NB4 (cell line): Measurements from ENCODE around the gene UROC1.
A peak's percentile ranks its signal among the peaks of the same experiment; 100 is the strongest.

ENCODE experiments used
- DNase-seq: peaks from one replicate; pipeline ENCODE4 v3.0.0; 2010; ENCODE audit warnings: low read depth
- H3K4me3 ChIP-seq: one replicate; pipeline ENCODE4 v1.5.1; 2011; ENCODE audit warnings: mild to moderate bottlenecking, low read depth, low read length, moderate library complexity
- CTCF ChIP-seq: IDR thresholded peaks from one replicate; pipeline ENCODE4 v1.5.1; 2012; ENCODE audit warnings: low read depth, low read length
- MAX ChIP-seq: IDR thresholded peaks from 2 replicates; pipeline ENCODE4 v1.6.1; 2011; ENCODE audit warnings: low read depth, low read length
- MYC ChIP-seq: IDR thresholded peaks from 2 replicates; pipeline ENCODE4 v1.6.1; 2011; ENCODE audit warnings: low read depth, low read length
- POLR2A ChIP-seq: IDR thresholded peaks from 2 replicates; pipeline ENCODE4 v1.6.1; 2011; ENCODE audit warnings: mild to moderate bottlenecking; ENCODE audit not compliant: insufficient read length; ENCODE audit errors: extremely low read depth

UROC1 gene

GRCh38 chr3:126464997-126465396, 52.6 kb downstream of the UROC1 start:
- no peak overlapping the region for H3K4me3 ChIP-seq
- TF ChIP-seq MAX = no peak
- TF ChIP-seq POLR2A = no peak
- no peak for TF ChIP-seq CTCF
- no peak for TF ChIP-seq MYC
- no peak for DNase-seq

- DNase-seq = peak; percentile 40
Observed at GRCh38 chr3:126464494-126464893, 53.1 kb downstream of the UROC1 start.

DNA sequence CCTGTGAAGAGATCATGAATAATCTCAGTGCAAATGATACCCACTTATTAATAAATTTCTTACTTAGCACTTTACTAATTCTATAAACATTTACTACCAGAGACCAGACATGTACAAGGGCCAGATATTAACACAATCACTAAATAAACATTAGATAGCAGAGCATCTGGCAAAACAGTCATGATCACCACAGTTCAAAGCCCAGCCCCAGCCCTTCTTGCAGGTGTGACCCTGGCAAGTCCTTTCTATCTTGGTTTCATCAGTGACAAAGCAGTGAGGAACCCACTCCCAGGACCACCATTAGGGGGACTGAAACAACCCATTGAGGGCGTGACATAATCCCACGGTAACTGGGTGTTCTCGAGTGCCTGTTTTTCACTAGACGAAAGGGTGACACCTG, 53.5 kb downstream of the UROC1 start:
- H3K4me3 ChIP-seq = no peak overlapping the region
- DNase-seq = no peak
- TF ChIP-seq MYC (no peak), POLR2A (no peak), MAX (no peak), CTCF (no peak)

More at GRCh38 chr3:126464494-126464893, 53.1 kb downstream of the UROC1 start:
- TF ChIP-seq MYC (no peak), MAX (no peak), CTCF (no peak), POLR2A (no peak)
- no peak overlapping the region for H3K4me3 ChIP-seq

DNA sequence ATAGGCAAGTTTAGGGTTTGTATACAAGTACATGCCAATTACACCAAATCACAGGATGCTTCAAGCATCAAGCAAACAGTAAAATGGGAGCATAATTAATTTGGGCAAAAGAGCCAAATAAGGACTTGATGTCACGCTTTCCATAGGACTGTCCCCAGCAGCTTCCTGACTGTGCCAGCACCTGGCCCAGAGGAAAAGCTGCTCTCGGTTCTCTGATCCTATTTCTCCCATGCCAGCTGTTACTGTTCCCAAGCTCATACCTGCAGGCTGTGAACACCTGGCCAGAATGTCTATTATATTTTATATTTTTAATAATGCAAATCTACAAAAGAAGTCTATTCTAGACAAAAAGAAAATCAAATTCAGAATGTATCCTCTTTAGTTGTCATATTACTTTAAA, 54.1 kb downstream of the UROC1 start:
- no peak for TF ChIP-seq MYC
- TF ChIP-seq MAX = no peak
- TF ChIP-seq CTCF = no peak
- TF ChIP-seq POLR2A = no peak
- no peak for DNase-seq
- H3K4me3 ChIP-seq = no peak overlapping the region

GRCh38 chr3:126461450-126462070, 56.0 kb downstream of the UROC1 start:
- TF ChIP-seq CTCF (no peak), POLR2A (no peak), MYC (no peak), MAX (no peak)
- DNase-seq = no peak
- H3K4me3 ChIP-seq = no peak overlapping the region
